GM23248 (cell line): ENCODE measurements around the gene PLD4.

Experiments
- EZH2 ChIP-seq: fragments of 200-600 bp; sonication (generic); IDR thresholded peaks from 2 replicates; pipeline ENCODE4 v1.6.1; 2018; ENCODE audit warnings: antibody characterized with exemption, mild to moderate bottlenecking; ENCODE audit not compliant: insufficient read depth, poor library complexity, severe bottlenecking
- EZH2phosphoT487 ChIP-seq: fragments of 200-600 bp; sonication (generic); IDR thresholded peaks from 2 replicates; pipeline ENCODE4 v1.6.1; 2018; ENCODE audit warnings: antibody characterized with exemption, moderate library complexity, mild to moderate bottlenecking, low read depth; ENCODE audit not compliant: insufficient read depth

GRCh38 chr14:104939666-104940410 lies 15.2 kb downstream of the PLD4 start:
- TF ChIP-seq EZH2, result no peak
- TF ChIP-seq EZH2phosphoT487, result no peak
